KMS-11 (cell line): ENCODE measurements around the gene NPFFR1.

Experiments
- H2AFZ ChIP-seq: fragments of 200-600 bp; sonication (generic); 2 replicates; pipeline ENCODE4 v1.6.1; 2016; ENCODE audit warnings: antibody characterized with exemption, mixed run types, low read depth
- H3K27ac ChIP-seq: fragments of 200-600 bp; sonication (generic); 2 replicates; pipeline ENCODE4 v1.6.1; 2016; ENCODE audit warnings: mild to moderate bottlenecking, mixed run types
- H3K27me3 ChIP-seq: fragments of 200-600 bp; sonication (generic); 2 replicates; pipeline ENCODE4 v1.6.1; 2017; ENCODE audit warnings: mild to moderate bottlenecking, low read depth, mixed run types, moderate library complexity; ENCODE audit not compliant: insufficient read depth
- H3K36me3 ChIP-seq: fragments of 200-600 bp; sonication (generic); 2 replicates; pipeline ENCODE4 v1.6.1; 2017; ENCODE audit warnings: mild to moderate bottlenecking, mixed run types; ENCODE audit not compliant: insufficient read depth
- H3K4me1 ChIP-seq: fragments of 200-600 bp; sonication (generic); 2 replicates; pipeline ENCODE4 v1.6.1; 2016; ENCODE audit warnings: mild to moderate bottlenecking, low read depth, mixed run types; ENCODE audit not compliant: poor library complexity, severe bottlenecking
- H3K4me2 ChIP-seq: fragments of 200-600 bp; sonication (generic); 2 replicates; pipeline ENCODE4 v1.7.0; 2016; ENCODE audit warnings: mild to moderate bottlenecking, mixed run types
- H3K4me3 ChIP-seq: fragments of 200-600 bp; sonication (generic); IDR thresholded peaks from 2 replicates; pipeline ENCODE4 v1.6.1; 2017; ENCODE audit warnings: low read depth, low read length, mixed read lengths; ENCODE audit not compliant: insufficient read depth
- H3K79me2 ChIP-seq: fragments of 200-600 bp; sonication (generic); 2 replicates; pipeline ENCODE4 v1.6.1; 2016; ENCODE audit warnings: low read depth, mixed run types; ENCODE audit not compliant: insufficient read depth
- H3K9ac ChIP-seq: fragments of 200-600 bp; sonication (generic); 2 replicates; pipeline ENCODE4 v1.6.1; 2016; ENCODE audit warnings: mild to moderate bottlenecking, mixed run types
- H4K20me1 ChIP-seq: fragments of 200-600 bp; sonication (generic); 2 replicates; pipeline ENCODE4 v1.6.1; 2016; ENCODE audit warnings: mild to moderate bottlenecking, mixed run types; ENCODE audit not compliant: insufficient read depth
- TF ChIP-seq, protein P1 (sequence below): fragments of 200-600 bp; sonication (generic); conservative IDR thresholded peaks from 2 replicates; pipeline ENCODE4 v1.6.1; 2017; ENCODE audit warnings: low read depth, mild to moderate bottlenecking, antibody characterized with exemption, low read length, moderate library complexity, mixed read lengths

Gene NPFFR1

GRCh38 chr10:70317272-70317942 lies 33.6 kb upstream of the NPFFR1 start:
- no peaks in the 10 kb centered on the region for H3K4me1 ChIP-seq
- no peaks in the 10 kb centered on the region for H3K36me3 ChIP-seq
- no peaks in the 10 kb centered on the region for H3K27me3 ChIP-seq
- H4K20me1 ChIP-seq, result no peaks in the 10 kb centered on the region
- H2AFZ ChIP-seq, result no peak overlapping the region
- TF ChIP-seq, protein P1, sequence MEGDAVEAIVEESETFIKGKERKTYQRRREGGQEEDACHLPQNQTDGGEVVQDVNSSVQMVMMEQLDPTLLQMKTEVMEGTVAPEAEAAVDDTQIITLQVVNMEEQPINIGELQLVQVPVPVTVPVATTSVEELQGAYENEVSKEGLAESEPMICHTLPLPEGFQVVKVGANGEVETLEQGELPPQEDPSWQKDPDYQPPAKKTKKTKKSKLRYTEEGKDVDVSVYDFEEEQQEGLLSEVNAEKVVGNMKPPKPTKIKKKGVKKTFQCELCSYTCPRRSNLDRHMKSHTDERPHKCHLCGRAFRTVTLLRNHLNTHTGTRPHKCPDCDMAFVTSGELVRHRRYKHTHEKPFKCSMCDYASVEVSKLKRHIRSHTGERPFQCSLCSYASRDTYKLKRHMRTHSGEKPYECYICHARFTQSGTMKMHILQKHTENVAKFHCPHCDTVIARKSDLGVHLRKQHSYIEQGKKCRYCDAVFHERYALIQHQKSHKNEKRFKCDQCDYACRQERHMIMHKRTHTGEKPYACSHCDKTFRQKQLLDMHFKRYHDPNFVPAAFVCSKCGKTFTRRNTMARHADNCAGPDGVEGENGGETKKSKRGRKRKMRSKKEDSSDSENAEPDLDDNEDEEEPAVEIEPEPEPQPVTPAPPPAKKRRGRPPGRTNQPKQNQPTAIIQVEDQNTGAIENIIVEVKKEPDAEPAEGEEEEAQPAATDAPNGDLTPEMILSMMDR, result no peak
- H3K9ac ChIP-seq, result no peak overlapping the region
- H3K4me2 ChIP-seq, result no peak overlapping the region
- H3K79me2 ChIP-seq, result no peaks in the 10 kb centered on the region
- H3K4me3 ChIP-seq, result no peak overlapping the region
- no peak overlapping the region for H3K27ac ChIP-seq

DNA sequence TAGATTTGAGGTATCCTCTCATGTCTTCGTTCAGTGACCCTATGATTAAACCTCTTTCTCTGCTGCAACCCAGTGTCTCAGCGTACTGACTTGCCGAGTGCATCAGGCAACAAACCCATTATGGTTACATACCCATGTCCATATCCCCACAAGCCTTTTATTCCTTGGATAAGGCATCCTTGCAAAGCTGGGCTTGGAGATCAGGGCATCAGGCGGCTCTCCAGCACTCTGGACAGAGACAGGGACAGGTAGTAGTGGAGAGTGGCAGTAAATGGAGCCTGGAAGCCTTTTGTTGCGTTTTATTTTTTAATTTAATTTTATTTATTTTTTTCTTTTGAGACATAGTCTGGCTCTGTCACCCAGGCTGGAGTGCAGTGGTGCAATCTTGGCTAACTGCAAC lies 32.0 kb upstream of the NPFFR1 start:
- Histone ChIP-seq H3K79me2 (no peaks in the 10 kb centered on the region), H3K27me3 (no peaks in the 10 kb centered on the region), H3K4me1 (no peaks in the 10 kb centered on the region), H3K36me3 (no peaks in the 10 kb centered on the region), H3K27ac (no peak overlapping the region), H2AFZ (no peak overlapping the region), H3K9ac (no peak overlapping the region), H4K20me1 (no peaks in the 10 kb centered on the region), H3K4me3 (no peak overlapping the region), H3K4me2 (no peak overlapping the region)
- TF ChIP-seq, protein P1, result no peak

- no peaks in the 10 kb centered on the region for H3K79me2 ChIP-seq
Measured at GRCh38 chr10:70315276-70315675, 31.5 kb upstream of the NPFFR1 start.

GRCh38 chr10:70312972-70313371 lies 29.2 kb upstream of the NPFFR1 start:
- Histone ChIP-seq H2AFZ (no peak overlapping the region), H3K4me1 (no peaks in the 10 kb centered on the region), H4K20me1 (no peaks in the 10 kb centered on the region), H3K27me3 (no peaks in the 10 kb centered on the region), H3K27ac (no peak overlapping the region), H3K4me3 (no peak overlapping the region), H3K4me2 (no peak overlapping the region), H3K36me3 (no peaks in the 10 kb centered on the region), H3K79me2 (no peaks in the 10 kb centered on the region), H3K9ac (no peak overlapping the region)
- TF ChIP-seq, protein P1, result no peak

More at GRCh38 chr10:70315276-70315675, 31.5 kb upstream of the NPFFR1 start:
- Histone ChIP-seq H3K36me3 (no peaks in the 10 kb centered on the region), H3K4me1 (no peaks in the 10 kb centered on the region), H3K9ac (no peak overlapping the region), H4K20me1 (no peaks in the 10 kb centered on the region), H3K27ac (no peak overlapping the region), H3K27me3 (no peaks in the 10 kb centered on the region), H3K4me2 (no peak overlapping the region), H2AFZ (no peak overlapping the region), H3K4me3 (no peak overlapping the region)
- TF ChIP-seq, protein P1, result no peak
